Peyer's patch (tissue), 4 donors: Measurements from ENCODE around the gene EHD4.

Experiments
- POLR2A ChIP-seq, 2 donors: fragments of 450-650 bp; IDR thresholded peaks; one replicate each; pipeline ENCODE4 v1.5.1; 2017; ENCODE audit warnings: antibody characterized with exemption in 2 of 2, mild to moderate bottlenecking in 2 of 2, moderate library complexity in 2 of 2
- TF ChIP-seq, protein P1 (sequence below), 6 experiments: fragments of 450-650 bp in 4 of 6; fragments of 200-600 bp in 2 of 6; sonication (generic) in 1 of 6; IDR thresholded peaks; one replicate each; pipeline ENCODE4 v1.5.1; 2017 to 2019; ENCODE audit warnings: antibody characterized with exemption in 6 of 6, mild to moderate bottlenecking in 3 of 6, moderate library complexity in 1 of 6

DNA sequence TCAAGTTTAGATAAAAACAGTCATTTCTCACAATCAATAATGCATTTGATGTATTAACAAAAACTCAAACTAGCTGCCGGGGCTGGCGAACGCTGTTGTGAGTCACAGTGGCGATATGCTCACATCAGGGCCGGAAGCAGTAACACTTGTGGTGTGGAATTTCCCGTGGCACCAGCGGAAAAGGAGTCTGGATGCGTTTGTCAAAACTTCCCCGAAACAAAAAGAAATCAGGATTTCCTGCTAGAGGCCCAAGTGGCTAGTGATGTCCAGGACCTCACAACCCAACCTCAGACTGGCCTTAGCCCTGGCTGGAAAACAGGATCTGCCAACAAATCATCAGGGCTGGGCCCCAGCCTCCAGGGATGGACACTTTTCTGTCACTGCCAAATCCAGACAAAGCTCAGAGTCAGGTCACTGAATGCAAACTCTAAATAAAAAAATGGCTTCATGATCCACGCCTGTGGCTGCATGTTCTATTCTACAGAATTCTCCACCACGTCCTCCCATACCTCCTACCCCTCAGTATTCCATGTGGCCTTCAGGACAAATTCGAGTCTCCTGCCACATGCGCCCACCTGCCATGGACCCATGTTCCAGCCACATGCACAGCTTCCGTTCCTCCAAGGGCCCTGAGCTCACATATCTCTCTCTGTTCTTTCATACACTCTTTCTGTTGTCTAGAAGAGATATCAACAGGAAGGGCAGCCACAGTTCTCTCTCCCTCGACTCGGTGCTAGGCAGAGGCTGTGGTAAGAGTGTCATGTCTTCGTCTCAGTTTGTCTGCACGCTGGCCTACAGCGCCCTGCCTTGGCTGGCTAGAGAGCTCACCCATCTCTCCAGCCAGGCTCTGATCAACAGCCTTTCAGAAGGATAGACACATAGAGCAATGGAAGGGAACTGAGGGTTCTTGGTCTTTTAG, 35.4 kb downstream of the EHD4 start:
- TF ChIP-seq, protein P1, sequence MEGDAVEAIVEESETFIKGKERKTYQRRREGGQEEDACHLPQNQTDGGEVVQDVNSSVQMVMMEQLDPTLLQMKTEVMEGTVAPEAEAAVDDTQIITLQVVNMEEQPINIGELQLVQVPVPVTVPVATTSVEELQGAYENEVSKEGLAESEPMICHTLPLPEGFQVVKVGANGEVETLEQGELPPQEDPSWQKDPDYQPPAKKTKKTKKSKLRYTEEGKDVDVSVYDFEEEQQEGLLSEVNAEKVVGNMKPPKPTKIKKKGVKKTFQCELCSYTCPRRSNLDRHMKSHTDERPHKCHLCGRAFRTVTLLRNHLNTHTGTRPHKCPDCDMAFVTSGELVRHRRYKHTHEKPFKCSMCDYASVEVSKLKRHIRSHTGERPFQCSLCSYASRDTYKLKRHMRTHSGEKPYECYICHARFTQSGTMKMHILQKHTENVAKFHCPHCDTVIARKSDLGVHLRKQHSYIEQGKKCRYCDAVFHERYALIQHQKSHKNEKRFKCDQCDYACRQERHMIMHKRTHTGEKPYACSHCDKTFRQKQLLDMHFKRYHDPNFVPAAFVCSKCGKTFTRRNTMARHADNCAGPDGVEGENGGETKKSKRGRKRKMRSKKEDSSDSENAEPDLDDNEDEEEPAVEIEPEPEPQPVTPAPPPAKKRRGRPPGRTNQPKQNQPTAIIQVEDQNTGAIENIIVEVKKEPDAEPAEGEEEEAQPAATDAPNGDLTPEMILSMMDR (IDR thresholded peaks at IDR 0.05): no peak
- no peak for TF ChIP-seq POLR2A (IDR thresholded peaks at IDR 0.05)
